ENCODE results near the gene GLRX5.
"Not testable (repeated sequence)": the region's sequence is repeated elsewhere in the genome, so short reads cannot be mapped to it uniquely, and the experiment has no call there.

Gene GLRX5

DNA sequence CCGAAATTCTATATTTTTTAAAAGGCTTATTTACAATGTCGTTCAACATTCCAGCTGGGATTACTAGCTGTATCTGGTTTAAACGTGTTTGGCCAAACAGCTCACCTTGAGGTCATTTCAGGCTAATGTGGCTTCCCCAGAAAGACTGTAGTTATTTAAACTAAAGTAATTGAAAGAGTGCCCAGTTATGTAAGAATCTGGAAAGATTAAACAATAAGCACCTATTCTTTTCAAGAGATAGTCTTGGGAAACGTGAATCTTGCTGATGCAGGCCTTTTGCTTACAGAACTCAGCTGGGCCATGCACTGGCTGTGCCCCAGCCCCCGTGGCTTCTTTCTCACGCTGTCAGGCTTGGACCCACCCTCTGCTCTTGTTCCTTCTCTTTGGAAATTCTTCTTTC, 24.4 kb downstream of the GLRX5 start:
- no peak for DNase-seq (ENCODE audit: low spot score)

GRCh38 chr14:95561001-95561412, 26.2 kb downstream of the GLRX5 start:
- DNase-seq (ENCODE audit: low spot score): peak; percentile 88

GRCh38 chr14:95562892-95563685, 28.2 kb downstream of the GLRX5 start:
- DNase-seq (ENCODE audit: low spot score): no peak

DNA sequence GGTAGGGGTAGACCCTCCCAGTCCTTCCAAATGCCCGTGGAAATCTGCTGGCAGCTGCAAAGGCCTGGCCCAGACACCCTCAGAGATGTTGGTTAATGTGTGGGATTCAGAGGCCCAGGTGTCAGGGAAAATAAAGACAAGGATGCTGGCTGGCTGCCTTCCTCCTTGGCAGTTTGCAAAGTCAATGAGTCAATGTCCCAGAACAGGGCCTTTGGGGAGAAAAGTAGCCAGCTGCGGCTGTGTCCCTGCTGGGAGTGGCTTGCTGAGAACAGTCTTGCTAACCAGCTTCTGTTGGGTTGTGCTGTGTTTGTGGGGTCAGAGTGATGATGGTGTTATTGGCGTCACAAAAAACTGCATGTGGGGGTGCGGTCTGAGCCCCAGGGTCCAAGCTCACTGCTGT, 29.2 kb downstream of the GLRX5 start:
- DNase-seq (ENCODE audit: low spot score): no peak

DNA sequence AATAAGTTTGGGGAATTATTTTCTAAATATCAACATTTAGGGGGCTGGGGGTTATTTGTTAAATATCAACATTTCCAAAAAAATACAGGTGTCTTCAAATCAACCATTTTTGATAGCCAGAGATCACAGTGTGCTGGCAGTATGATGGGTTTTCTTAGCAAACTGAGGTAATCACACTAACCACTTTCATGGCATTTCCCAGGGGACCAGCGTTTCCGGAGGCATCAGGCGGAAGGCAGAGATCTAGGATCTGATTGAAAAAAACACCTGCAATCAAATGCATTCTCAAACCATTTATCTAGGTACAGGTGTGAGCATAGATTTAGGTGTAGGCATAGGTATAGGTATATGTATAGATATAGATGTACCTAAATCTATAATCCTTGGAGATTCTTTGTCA, 34.6 kb downstream of the GLRX5 start:
- DNase-seq (ENCODE audit: low spot score): no peak

GRCh38 chr14:95573313-95573712, 38.5 kb downstream of the GLRX5 start:
- no peak for DNase-seq (ENCODE audit: low spot score)

DNA sequence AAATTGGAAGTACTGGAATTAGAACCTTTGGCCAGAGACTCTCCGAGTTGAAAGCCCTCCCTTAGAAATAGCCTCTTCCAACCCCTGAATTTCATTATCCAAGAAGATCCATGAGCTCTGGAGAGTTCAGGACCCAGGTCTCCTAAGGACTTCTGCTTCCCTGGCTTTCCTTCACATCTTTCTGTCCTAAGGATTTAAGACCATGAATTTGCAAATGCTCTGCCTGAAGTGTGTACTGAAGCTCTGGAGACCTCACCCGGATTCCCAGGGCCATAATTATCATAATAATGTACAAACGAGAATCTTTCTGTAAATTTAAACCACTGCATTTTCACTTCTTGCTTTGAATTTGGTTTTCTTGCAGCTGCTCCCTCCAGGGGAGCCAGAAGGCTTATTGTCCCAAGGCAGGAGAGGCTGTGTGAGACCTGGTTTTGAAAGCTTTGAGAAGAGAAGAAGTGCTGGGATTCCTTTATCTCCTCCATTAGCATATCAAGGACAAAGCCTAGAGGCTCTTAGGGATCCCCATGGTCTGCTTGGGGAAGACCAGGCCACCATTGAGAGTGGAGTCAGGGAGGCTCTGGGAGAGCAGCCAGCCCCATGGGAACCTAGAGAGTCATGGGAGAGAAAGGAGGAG, 41.1 kb downstream of the GLRX5 start:
- no peak for DNase-seq (ENCODE audit: low spot score)

DNA sequence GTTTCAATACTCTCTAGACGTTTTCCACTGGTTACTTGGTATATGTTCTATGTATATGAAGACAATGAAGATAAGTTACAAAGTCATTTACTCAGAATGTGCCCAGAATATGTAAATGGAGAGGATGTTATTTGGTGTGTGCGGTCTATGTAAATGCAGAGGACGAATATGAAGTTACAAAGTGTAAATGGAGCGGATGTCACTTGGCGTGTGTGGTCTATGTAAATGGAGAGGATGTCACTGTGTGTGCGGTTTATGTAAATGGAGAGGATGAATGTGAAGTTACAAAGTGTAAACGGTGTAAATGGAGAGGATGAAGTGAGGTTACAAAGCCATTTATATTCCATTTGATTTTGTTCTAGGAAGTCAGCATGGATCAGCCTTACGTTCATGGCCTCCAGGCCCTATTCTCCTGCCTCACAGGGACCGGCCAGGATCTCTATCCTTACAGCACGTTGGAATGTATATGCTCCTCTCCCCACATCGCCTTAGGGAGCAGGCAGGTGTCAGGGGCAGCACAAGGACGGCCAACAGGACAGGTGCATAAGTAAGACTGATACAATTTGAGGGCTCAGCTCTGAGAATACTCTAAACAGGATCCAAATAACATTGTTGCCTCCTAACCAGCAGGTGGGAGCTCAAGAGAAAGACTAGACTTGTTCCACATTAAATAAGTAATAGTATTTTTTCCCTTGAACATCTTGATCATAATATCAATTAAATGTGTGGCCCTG, 42.4 kb downstream of the GLRX5 start:
- DNase-seq (ENCODE audit: low spot score): no peak

- DNase-seq (ENCODE audit: low spot score): no peak
These were observed 43.0 kb downstream of the GLRX5 start for GRCh38 chr14:95577870-95578269.

DNA sequence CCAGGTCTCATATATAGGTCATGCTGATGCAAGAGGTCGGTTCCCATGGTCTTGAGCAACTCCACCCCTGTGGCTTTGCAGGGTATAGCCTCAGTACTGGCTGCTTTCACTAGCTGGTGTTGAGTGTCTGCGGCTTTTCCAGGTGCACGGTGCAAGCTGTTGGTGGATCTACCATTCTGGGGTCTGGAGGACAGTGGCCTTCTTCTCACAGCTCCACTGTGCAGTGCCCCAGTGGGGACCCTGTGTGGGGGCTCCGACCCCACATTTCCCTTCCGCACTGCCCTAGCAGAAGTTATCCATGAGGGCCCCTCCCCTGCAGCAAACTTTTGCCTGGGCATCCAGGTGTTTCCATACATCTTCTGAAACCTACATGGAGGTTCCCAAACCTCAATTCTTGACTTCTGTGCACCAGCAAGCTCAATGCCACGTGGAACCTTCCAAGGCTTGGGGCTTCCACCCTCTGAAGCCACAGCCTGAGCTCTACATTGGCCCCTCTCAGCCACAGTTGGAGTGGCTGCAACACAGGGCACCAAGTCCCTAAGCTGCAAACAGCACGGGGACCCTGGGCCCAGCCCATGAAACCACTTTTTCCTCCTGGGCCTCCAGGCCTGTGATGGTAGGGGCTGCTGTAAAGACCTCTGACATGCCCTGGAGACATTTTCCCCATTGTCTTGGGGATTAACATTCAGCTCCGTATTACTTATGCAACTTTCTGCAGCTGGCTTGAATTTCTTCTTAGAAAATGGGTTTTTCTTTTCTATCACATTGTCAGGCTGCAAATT, 49.2 kb downstream of the GLRX5 start:
- DNase-seq (ENCODE audit: low spot score): not testable (repeated sequence)

DNA sequence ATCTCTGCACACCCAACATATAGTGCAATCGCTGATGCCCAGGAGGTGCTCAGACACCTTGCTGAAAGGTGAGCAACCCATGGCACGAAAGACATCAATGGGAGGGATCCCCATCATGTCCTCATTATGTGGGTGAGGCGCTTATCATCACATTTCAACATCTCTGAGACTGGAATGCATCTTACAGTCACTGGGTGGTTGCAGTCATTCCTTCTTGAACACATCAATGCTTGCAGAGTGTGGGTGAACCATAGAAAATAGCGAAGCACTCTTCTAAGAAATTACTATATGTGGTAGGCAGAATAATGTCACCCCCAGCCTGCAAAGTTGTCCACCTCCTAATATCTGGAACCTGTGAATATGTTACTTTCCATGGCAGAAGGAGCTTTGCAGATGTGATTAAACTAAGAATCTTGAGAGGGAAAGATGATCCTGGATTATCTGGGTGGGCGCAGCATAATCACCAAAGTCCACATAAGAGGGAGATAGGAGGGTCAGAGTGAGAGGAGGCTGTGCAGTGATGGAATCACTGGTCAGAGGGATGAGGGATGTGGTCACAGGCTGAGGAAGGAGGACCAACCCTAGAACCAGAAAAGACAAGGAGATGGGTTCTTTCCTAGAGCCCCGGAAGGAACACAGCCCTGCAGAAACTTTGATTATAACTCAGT, 51.2 kb downstream of the GLRX5 start:
- DNase-seq (ENCODE audit: low spot score): no peak

- not testable (repeated sequence) for DNase-seq (ENCODE audit: low spot score)
These were observed 56.3 kb downstream of the GLRX5 start for GRCh38 chr14:95591182-95591581.
